Subcutaneous abdominal adipose tissue (tissue), 5 donors: ENCODE data around the gene KLHL25.
A peak's percentile ranks its signal among the peaks of the same experiment; 100 is the strongest.

Experiments used
- H3K27ac ChIP-seq: one replicate; pipeline ENCODE4 v1.7.0; 2013; ENCODE audit warnings: low read depth, mild to moderate bottlenecking, inconsistent platforms, low read length, moderate library complexity
- H3K27me3 ChIP-seq, 5 donors: one replicate each; pipeline ENCODE4 v1.7.0; 2013; ENCODE audit warnings: low read length in 5 of 5, inconsistent platforms in 1 of 5; ENCODE audit not compliant: control insufficient read depth in 5 of 5, insufficient read depth in 4 of 5
- H3K36me3 ChIP-seq, 5 donors: one replicate each; pipeline ENCODE4 v1.7.0; 2013; ENCODE audit warnings: low read length in 5 of 5; ENCODE audit not compliant: control insufficient read depth in 5 of 5, insufficient read depth in 5 of 5
- H3K4me1 ChIP-seq, 5 donors: one replicate each; pipeline ENCODE4 v1.7.0; 2013; ENCODE audit warnings: low read length in 5 of 5, mild to moderate bottlenecking in 3 of 5, moderate library complexity in 1 of 5; ENCODE audit not compliant: control insufficient read depth in 5 of 5, insufficient read depth in 5 of 5
- H3K4me3 ChIP-seq, 5 donors: one replicate each; pipeline ENCODE4 v1.7.0; 2013; ENCODE audit warnings: low read length in 5 of 5, low read depth in 1 of 5
- H3K9ac ChIP-seq, 5 donors: one replicate each; pipeline ENCODE4 v1.7.0; 2013; ENCODE audit warnings: low read length in 5 of 5, mild to moderate bottlenecking in 4 of 5, moderate library complexity in 3 of 5
- H3K9me3 ChIP-seq, 5 donors: one replicate each; pipeline ENCODE4 v1.7.0; 2013; ENCODE audit warnings: low read length in 5 of 5; ENCODE audit not compliant: control insufficient read depth in 5 of 5
- donor health status: healthy.
- donor health status: healthy.
- donor health status: healthy.
- donor health status: healthy.
- donor health status: healthy.

The KLHL25 gene

DNA sequence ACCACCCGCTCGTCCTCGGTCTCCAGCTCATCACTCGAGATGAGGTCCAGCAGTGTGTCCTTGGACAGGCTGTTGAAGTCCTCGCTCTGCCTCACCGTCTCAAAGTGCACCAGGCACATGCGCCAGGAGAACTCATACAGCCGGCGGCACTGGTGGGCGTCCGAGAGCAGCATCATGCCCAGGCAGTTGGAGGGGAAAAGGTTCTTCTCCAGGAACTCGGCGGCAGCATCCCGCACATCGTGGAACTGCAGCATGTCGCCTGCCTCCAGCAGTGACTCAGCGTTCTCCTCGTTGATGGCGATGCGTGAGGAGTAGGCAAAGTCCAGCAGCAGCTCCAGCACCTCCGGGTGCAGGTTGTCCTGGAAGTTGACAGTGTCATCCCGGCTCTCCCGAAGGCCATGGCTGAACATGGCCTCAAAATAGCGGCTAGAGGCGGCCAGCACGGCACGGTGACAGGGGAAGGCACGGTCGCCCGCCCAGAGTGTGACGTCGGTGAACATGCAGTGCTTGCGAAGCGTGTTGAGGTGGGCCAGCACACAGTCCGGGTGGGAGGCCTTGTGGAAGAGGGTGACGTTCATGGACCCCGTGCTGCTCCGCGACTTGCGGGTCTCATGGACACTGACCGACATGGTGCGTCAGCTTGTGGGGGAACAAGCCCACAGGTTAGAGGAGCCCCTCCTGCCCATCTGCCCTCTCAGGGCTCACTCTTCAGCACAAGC lies 25.4 kb downstream of the KLHL25 start:
- Histone ChIP-seq H3K27ac (peak overlapping the region; percentile 90), H3K9me3 (no peaks in the 10 kb centered on the region), H3K4me1 (peaks cover 21 to 77% (median 39%) of the 10 kb centered on the region in 5 donors)

GRCh38 chr15:85768595-85769168 lies 26.0 kb downstream of the KLHL25 start:
- Histone ChIP-seq H3K4me1 (peaks cover 24 to 77% (median 45%) of the 10 kb centered on the region in 5 donors), H3K27me3 (no peaks in the 10 kb centered on the region)

More for the DNA sequence above, 25.4 kb downstream of the KLHL25 start:
- Histone ChIP-seq H3K36me3 (peaks cover 0 to 19% (median 8%) of the 10 kb centered on the region in 5 donors), H3K27me3 (no peaks in the 10 kb centered on the region), H3K4me3 (no peak overlapping the region), H3K9ac (no peak overlapping the region)

GRCh38 chr15:85767785-85768529 lies 26.8 kb downstream of the KLHL25 start:
- Histone ChIP-seq H3K9ac (no peak overlapping the region), H3K9me3 (no peaks in the 10 kb centered on the region), H3K27me3 (no peaks in the 10 kb centered on the region), H3K4me1 (peaks cover 24 to 78% (median 52%) of the 10 kb centered on the region in 5 donors), H3K4me3 (no peak overlapping the region), H3K27ac (no peak overlapping the region), H3K36me3 (peaks cover 0 to 19% (median 8%) of the 10 kb centered on the region in 5 donors)

More at GRCh38 chr15:85768595-85769168, 26.0 kb downstream of the KLHL25 start:
- Histone ChIP-seq H3K9ac (no peak overlapping the region), H3K27ac (no peak overlapping the region), H3K9me3 (no peaks in the 10 kb centered on the region), H3K4me3 (no peak overlapping the region), H3K36me3 (peaks cover 0 to 19% (median 8%) of the 10 kb centered on the region in 5 donors)

- Histone ChIP-seq H3K27ac (no peak overlapping the region), H3K27me3 (no peaks in the 10 kb centered on the region), H3K9me3 (no peaks in the 10 kb centered on the region), H3K36me3 (peaks cover 0 to 19% (median 8%) of the 10 kb centered on the region in 5 donors), H3K4me1 (peaks cover 16 to 74% (median 45%) of the 10 kb centered on the region in 5 donors), H3K4me3 (no peak overlapping the region), H3K9ac (peak overlapping the region in 1 of 5 donors; percentile 16)
Measured at GRCh38 chr15:85766001-85766831, 28.5 kb downstream of the KLHL25 start.

DNA sequence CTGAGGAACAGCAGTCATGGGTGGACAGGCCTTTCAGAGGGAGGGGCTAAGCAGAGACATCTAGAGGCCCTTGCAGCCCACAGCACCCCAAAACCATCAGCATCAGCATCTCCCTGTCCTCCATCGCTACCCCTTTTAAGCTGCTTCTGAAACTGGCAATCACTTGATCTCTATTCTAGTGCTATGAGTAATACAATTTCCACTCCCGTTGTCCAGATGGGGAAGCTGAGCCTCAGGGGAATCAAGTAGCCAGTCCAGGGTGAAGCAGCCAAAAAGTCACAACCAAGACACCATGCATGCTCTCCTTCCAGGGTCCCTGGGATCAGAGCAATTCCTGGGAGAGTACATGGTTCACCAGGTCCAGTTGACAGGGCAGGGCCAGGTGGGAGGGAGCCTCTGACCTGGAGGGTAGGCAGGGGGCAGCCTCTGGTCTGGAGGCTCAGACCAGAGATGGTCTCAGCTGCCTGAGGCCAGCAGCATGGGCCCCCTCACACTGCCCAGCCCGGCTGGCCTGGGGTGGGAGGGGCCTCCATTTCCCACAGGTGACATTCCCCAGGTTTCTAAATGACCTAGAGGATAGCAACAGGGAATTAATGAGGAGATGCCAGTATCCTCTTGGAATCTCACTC lies 30.0 kb downstream of the KLHL25 start:
- no peaks in the 10 kb centered on the region for H3K27me3 ChIP-seq
- H3K4me3 ChIP-seq: no peak overlapping the region
- peaks cover 16 to 60% (median 39%) of the 10 kb centered on the region in 5 donors for H3K4me1 ChIP-seq
- H3K36me3 ChIP-seq: peaks cover 0 to 26% (median 17%) of the 10 kb centered on the region in 5 donors
- H3K27ac ChIP-seq: peak overlapping the region; percentile 21
- no peak overlapping the region for H3K9ac ChIP-seq
- H3K9me3 ChIP-seq: no peaks in the 10 kb centered on the region

GRCh38 chr15:85763673-85764633 lies 30.8 kb downstream of the KLHL25 start:
- Histone ChIP-seq H3K36me3 (peaks cover 0 to 24% (median 17%) of the 10 kb centered on the region in 5 donors), H3K9ac (no peak overlapping the region), H3K27ac (no peak overlapping the region), H3K27me3 (no peaks in the 10 kb centered on the region), H3K4me3 (no peak overlapping the region), H3K9me3 (no peaks in the 10 kb centered on the region), H3K4me1 (peaks cover 14 to 64% (median 43%) of the 10 kb centered on the region in 5 donors)

- H3K9me3 ChIP-seq: no peaks in the 10 kb centered on the region
- H3K9ac ChIP-seq: peak overlapping the region in 1 of 5 donors; percentile 12
- peak overlapping the region; percentile 37 for H3K27ac ChIP-seq
- H3K4me1 ChIP-seq: peaks cover 16 to 72% (median 50%) of the 10 kb centered on the region in 5 donors
- H3K27me3 ChIP-seq: no peaks in the 10 kb centered on the region
- H3K36me3 ChIP-seq: peaks cover 0 to 18% (median 15%) of the 10 kb centered on the region in 5 donors
- no peak overlapping the region for H3K4me3 ChIP-seq
Measured at GRCh38 chr15:85763157-85763556, 31.6 kb downstream of the KLHL25 start.

DNA sequence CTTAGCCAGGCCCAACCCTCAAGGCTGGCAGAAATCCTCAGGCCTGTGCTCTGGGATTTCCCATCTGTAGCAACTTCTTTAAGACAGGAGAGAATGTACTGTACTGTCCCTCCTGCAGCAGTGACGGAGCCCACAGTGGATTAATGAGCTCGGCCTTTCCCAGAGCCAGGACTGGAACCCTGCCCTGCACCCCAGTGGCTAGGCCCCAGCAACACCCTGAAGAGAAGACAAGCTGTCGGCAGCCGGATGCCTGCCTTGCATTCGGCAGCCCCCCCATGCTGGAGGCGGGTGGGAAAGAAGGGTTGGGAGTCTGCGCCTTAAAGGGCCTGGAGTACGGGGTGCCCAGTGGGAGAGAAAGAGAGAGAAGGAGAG lies 32.0 kb downstream of the KLHL25 start:
- H3K9ac ChIP-seq: peak overlapping the region in 2 of 5 donors; percentile 11 to 12
- peak overlapping the region; percentile 37 for H3K27ac ChIP-seq
- peaks cover 16 to 73% (median 54%) of the 10 kb centered on the region in 5 donors for H3K4me1 ChIP-seq
- H3K4me3 ChIP-seq: no peak overlapping the region
- no peaks in the 10 kb centered on the region for H3K27me3 ChIP-seq
- peaks cover 0 to 16% (median 14%) of the 10 kb centered on the region in 5 donors for H3K36me3 ChIP-seq
- no peaks in the 10 kb centered on the region for H3K9me3 ChIP-seq
